ENCODE results near the gene C21orf91. TPM values are rescaled to one million over a fixed set of nuclear protein-coding genes. Genes with fewer than 3 reads are reported as not detected.

Gene C21orf91
- total RNA-seq, 1 experiment from 2014 or later = 49.2 TPM

DNA sequence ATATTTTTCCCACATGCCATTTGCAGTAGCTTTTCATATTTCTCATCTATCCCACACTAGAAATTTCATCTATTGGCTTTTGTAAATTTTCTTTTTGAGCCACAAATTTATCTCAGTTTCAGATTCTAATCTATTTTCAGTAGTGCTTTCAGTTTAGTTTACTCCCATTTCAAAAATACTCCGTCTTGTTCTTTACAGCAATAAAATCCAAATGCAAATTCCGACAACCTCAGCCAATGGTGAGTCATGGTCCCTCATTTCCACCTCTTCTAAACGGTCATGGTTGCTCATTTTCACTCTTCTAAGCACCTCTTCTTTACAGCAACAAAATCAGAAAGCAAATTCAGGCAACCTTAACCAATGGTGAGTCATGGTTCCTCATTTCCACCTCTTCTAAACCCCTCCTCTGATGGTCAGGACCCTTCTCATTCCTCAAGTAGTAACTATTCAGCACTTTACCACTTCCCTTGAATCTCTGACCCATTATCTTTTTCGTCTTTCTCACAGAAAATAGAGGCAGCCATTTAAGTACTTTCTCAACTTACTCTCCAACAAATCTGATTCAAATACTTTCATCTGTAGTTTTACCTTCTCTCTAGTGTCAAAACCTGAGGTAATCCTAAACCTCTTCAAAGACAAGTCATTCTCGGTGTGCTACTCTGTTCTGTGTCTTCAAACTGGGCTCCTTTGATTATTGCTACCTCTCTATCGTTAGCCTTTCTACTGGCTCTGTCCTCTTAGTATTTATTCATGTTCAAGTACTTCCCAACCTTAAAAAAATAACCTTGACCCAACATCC, 34.4 kb downstream of the C21orf91 start:
- no peak overlapping the region for H3K18ac ChIP-seq (ENCODE audit: insufficient read length, low read depth, low read length)
- H4K20me1 ChIP-seq (ENCODE audit: control insufficient read depth, insufficient read depth, insufficient read length) = no peaks in the 10 kb centered on the region
- no peak overlapping the region for H4K5ac ChIP-seq (ENCODE audit: insufficient read length, low read depth, low read length)
- no peak overlapping the region for H3K4me2 ChIP-seq (ENCODE audit: insufficient read depth, insufficient read length, low read length)
- no peak overlapping the region for H2BK120ac ChIP-seq (ENCODE audit: low read depth, low read length, poor library complexity, severe bottlenecking)
- H4K91ac ChIP-seq (ENCODE audit: insufficient read length, low read depth, low read length) = no peak overlapping the region
- H3K56ac ChIP-seq (ENCODE audit: insufficient read length, low read depth, low read length) = no peak overlapping the region
- H4K8ac ChIP-seq (replicated peaks; ENCODE audit: insufficient read length, low read depth, low read length) = no peak overlapping the region
- no peak overlapping the region for H2AK5ac ChIP-seq (ENCODE audit: insufficient read length, low read length)
- H3K9ac ChIP-seq (ENCODE audit: extremely low read depth, insufficient read length, low read length) = no peak overlapping the region
- Mint-ChIP-seq H3K4me3 (no peak overlapping the region), H3K27me3 (ENCODE audit: low read depth) (no peaks in the 10 kb centered on the region), H3K4me1 (peaks cover 18 to 25% of the 10 kb centered on the region in 2 experiments), H3K36me3 (ENCODE audit: insufficient read depth in 1 of 3, low read depth in 3 of 3) (peaks cover 35 to 54% (median 54%) of the 10 kb centered on the region in 3 experiments), H3K27ac (no peak overlapping the region; a peak in 1 of 7 replicates), H3K9me3 (no peaks in the 10 kb centered on the region; a peak in 2 of 5 replicates)
- no peak overlapping the region for H3T11ph ChIP-seq (ENCODE audit: low read length)
- H3K79me1 ChIP-seq (ENCODE audit: insufficient read depth, low read depth, low read length, poor library complexity, severe bottlenecking) = no peaks in the 10 kb centered on the region
- no peak overlapping the region for H3K14ac ChIP-seq (ENCODE audit: insufficient read depth, low read length)
- H3K27me3 ChIP-seq (ENCODE audit: insufficient read depth, low read length) = no peaks in the 10 kb centered on the region
- H2BK5ac ChIP-seq (ENCODE audit: insufficient read length, low read length) = no peak overlapping the region
- no peaks in the 10 kb centered on the region for H3K23me2 ChIP-seq (ENCODE audit: insufficient read length, low read depth, low read length, poor library complexity, severe bottlenecking)
- H2BK12ac ChIP-seq (ENCODE audit: insufficient read length, low read depth, low read length) = no peak overlapping the region
- no peaks in the 10 kb centered on the region; the same call in 1 of the 2 replicates for H3K4me1 ChIP-seq (ENCODE audit: insufficient read depth, low read length)
- no peak overlapping the region for H3K4ac ChIP-seq (ENCODE audit: low read depth, low read length)
- WGBS (ENCODE audit: extremely low coverage, insufficient read length, low lambda C conversion rate) = no CpG with 5 or more reads among the region's 6 CpGs
- H3K23ac ChIP-seq (ENCODE audit: insufficient read length, low read depth, low read length) = no peak overlapping the region
- no peaks in the 10 kb centered on the region for H3K9me3 ChIP-seq (ENCODE audit: control insufficient read depth, low read depth, low read length)
- no peak overlapping the region for H2AFZ ChIP-seq (ENCODE audit: low read length)
- no peak overlapping the region for H2BK15ac ChIP-seq (ENCODE audit: low read depth, low read length)
- TF ChIP-seq, protein P1, sequence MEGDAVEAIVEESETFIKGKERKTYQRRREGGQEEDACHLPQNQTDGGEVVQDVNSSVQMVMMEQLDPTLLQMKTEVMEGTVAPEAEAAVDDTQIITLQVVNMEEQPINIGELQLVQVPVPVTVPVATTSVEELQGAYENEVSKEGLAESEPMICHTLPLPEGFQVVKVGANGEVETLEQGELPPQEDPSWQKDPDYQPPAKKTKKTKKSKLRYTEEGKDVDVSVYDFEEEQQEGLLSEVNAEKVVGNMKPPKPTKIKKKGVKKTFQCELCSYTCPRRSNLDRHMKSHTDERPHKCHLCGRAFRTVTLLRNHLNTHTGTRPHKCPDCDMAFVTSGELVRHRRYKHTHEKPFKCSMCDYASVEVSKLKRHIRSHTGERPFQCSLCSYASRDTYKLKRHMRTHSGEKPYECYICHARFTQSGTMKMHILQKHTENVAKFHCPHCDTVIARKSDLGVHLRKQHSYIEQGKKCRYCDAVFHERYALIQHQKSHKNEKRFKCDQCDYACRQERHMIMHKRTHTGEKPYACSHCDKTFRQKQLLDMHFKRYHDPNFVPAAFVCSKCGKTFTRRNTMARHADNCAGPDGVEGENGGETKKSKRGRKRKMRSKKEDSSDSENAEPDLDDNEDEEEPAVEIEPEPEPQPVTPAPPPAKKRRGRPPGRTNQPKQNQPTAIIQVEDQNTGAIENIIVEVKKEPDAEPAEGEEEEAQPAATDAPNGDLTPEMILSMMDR (conservative IDR thresholded peaks at IDR 0.05) = no peak
- no peak overlapping the region for H3K27ac ChIP-seq (ENCODE audit: insufficient read length, low read depth, low read length)
- H3K79me2 ChIP-seq (ENCODE audit: insufficient read depth, low read length) = no peaks in the 10 kb centered on the region
- H2BK20ac ChIP-seq (ENCODE audit: low read depth, low read length, poor library complexity, severe bottlenecking) = no peak overlapping the region
- DNase-seq = no peak

Data from H9 (cell line).